ENCODE data around the gene PDYN.

GRCh38 chr20:1971893-1972586 lies 21.8 kb downstream of the PDYN start:
- no peak for TF ChIP-seq CTCF (IDR thresholded peaks at IDR 0.05)
- no peak for TF ChIP-seq EZH2 (IDR thresholded peaks at IDR 0.05)
- peak; percentile 57 for TF ChIP-seq EZH2phosphoT487 (IDR thresholded peaks at IDR 0.05)
